NCI-H446 treated with DMSO at 0.1 percent for 48 hours (cell line): ENCODE results near the gene STIP1.

Experiments used
- DNase-seq: peaks from one replicate; lab custom pipeline; 2025; lab: John Stamatoyannopoulos, UW

The STIP1 gene

DNA sequence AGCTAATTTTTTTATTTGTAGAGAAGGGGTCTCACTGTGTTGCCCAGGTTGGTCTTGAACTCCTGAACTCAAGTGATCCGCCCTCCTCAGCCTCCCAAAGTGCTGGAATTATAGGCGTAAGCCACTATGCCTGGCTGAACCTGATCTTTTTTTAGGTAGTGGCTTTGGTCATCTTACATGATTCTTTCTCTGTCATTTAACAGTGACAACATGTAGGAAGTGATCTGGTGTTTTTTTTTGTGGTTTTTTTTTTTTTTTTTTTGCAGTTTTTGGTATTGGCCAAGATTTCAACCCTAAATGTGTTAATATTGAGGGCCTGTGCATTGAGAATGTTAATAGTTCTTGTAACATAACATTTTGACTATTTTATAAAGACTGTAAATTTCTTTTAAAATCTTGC lies 12.5 kb downstream of the STIP1 start:
- no peak for DNase-seq

DNA sequence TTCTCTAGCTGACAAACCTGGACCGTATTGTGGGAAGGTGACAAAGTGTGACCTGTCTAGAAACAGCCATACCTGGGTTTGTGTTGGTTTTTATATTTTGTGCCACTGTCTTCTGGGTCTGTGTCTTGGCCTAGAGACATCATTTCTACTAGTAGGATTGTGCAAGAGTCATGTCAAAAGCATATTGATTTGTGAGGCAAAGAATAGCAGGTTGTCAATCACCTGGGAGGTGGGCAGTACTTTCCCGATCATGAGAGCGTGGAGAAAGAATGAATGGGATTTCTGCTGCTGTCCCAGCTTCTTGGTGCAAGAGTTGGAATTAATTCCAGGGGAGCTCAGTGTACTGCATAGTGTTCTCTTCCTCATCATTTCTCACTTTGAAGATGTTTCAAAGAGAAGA lies 15.6 kb downstream of the STIP1 start:
- DNase-seq = no peak

DNA sequence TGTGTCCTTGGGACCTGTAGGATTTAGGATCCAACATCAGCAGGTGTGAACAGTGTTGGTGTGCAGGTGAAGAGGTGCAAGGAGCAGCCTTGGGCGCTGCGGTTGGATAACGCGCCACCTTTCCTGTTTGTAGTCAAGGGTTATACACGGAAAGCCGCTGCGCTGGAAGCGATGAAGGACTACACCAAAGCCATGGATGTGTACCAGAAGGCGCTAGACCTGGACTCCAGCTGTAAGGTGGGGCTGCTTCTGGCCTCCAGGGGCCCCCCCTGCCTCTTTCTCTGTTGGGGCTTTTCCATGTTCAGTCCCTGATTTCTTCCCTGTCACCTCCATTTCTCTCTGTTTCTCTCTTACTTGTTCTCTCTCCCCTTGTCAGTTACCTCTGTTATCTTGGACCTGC lies 17.0 kb downstream of the STIP1 start:
- no peak for DNase-seq

DNA sequence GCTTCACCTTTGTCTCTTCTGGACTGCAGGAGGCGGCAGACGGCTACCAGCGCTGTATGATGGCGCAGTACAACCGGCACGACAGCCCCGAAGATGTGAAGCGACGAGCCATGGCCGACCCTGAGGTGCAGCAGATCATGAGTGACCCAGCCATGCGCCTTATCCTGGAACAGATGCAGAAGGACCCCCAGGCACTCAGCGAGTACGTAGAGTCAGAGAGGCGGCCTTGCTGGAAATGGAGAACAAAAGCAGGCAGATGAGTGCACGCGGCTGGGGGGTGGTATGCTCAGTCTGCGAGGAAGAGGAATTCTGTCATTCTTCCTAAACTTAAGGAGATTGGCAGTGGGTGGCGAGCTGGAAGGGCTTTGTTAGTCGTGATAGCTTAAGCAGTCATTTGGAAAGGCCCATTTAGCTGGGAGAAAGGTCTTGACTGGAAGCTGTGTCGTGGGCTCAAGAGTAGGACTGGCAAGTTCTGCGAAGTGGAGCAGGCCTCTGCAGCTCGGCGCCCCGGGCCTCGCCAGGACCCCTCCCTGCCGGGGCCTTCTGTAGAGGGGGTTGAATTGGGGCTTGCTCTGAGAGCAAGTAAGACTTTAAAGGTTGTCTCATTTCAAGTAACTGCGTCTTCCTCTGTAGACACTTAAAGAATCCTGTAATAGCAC lies 17.6 kb downstream of the STIP1 start:
- DNase-seq = no peak

DNA sequence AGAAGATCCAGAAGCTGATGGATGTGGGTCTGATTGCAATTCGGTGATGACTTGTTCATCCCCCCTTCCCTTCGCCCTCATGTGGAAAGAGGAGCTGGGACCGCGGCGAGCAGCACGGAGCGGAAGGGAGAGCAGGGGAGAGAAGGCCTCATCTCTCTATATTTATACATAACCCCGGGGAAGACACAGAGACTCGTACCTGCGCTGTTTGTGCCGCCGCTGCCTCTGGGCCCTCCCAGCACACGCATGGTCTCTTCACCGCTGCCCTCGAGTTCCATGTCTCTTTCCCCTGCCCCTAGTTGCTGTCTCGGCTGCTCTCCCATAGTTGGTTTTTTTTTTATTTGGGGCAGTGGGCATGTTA lies 18.1 kb downstream of the STIP1 start:
- no peak for DNase-seq

DNA sequence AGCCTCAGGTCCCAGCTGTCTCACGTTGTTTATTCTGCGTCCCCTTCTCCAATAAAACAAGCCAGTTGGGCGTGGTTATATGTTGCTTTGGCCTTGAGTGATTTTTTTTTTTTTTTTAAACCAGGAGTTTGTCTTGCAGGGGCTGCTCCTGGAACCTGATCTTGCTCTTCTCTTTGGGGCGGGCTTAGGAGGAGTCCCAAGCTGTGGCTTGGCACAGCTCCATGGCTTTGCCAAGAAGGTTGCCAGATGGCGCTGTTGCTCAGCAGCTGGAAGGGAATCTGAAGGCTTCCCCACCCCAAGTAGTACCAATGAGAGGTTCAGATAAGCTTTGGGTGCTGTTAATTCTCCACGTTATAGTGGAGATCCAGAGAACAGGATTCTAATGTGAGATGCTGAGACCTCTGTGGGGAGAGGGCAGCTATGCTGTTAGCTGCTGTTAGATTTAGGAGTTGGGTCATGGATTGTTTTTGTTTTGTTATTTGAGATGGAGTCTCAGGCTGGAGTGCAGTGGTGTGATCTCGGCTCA lies 18.6 kb downstream of the STIP1 start:
- DNase-seq = peak; percentile 81

DNA sequence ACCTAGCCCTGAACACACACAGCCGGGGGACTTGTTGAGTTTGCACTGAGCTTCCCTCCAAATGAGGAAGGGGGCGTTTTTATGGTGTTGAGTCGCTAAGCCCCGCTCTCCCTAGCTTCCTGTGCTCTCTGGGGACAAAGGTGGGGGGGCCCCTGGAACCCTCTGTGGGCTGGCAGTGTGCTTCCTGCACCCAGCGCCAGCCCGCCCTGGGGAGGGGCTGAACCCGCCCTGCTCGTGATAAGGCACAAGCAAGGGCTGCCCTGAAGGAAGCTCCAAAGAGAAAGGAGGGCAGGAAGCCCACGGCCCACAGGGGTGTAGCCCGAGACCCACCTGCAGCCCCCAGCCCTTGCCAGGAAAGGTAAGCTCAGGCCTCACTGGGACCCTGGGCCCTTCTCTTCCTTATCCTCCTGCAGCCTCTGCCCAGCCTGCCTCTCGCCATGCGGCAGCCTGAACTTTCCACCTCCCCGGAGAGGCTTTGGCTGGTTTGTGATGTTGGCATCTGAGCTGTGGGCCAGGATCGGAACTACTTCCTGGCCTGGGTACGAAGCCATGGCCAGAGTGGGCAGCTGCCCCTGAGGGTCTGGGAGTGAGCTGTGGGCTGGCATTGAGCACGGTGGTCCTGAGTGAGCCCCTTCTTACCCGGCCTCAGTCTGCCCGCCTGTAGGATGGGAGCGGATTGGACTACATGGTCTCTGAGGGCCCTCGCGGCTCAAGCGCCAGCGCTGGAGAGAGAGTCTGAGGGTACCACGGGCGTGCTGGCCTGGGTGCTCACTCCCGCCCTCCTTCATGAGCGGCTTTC lies 20.7 kb downstream of the STIP1 start, which contains the start of gene FERMT3:
FERMT3 (plus strand) TSS at position 265 of the 799 bp plus-strand sequence. CDS start 644 bp downstream, outside the sequence.
- DNase-seq = no peak

DNA sequence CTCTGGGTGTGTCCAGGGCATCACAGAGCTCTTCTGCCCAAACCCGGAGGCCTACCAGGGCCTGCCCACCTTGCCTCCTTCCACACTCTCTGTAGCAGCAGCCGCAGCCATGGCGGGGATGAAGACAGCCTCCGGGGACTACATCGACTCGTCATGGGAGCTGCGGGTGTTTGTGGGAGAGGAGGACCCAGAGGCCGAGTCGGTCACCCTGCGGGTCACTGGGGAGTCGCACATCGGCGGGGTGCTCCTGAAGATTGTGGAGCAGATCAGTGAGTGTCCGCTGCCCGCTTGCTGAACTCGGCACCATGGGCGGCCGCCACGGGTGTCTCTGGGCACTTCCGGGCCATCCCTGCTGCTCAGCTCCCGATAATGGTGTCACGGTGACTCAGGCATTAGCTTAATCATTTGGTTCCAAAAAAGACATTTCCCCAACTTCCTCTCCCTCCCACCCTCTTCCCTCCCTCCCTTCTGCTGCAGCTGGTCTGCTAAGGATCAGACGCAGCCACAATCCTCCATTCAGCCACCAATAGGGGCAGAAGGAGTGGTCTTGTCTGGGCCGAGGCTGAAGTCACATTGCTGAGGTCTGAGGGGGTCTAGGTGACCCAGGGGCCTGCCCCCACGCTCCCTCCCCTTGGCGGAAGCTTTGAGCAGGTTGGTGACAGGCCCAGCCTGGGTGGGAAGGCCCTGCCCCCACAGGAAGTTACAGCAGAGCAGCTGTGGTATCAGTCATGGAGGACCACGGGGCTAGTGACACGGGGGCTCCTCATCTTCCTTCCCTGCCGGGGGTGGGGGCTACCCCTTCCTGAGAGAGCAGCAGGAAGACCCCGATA lies 21.5 kb downstream of the STIP1 start:
- no peak for DNase-seq

DNA sequence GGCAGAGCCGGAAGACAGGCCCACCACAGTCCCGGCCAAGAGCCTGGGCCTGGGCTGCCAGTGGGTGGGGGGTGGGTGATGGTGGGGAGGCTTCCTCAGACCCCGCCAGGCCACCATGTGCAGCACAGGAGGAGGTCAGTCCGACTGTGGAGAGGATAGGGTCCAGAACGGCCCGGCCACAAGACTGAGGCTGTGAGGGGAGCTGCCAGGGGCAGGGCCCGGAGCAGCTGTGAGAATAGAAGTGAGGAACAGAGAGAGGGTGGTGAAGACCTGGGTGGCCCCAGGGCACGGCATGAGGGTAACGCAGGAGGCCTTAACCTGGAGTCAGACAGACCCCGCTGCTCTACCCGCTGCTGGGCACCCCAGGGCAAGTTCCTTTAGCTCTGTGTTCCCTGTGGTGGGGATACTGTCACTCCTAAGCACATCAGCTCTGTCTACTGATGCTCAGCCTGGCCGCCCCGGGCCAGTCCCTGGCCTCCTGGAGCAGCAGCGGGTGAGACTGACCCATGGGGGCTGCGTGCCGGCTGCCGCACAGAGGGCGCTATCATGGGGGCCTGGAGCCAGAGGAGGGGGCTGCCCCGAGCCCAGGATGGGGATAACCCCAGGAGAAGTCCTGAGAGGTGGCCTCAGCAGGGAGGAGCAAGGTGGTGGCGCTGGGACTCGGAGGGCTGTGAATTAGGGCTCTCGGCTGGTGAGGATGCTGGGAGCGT lies 22.3 kb downstream of the STIP1 start:
- no peak for DNase-seq

DNA sequence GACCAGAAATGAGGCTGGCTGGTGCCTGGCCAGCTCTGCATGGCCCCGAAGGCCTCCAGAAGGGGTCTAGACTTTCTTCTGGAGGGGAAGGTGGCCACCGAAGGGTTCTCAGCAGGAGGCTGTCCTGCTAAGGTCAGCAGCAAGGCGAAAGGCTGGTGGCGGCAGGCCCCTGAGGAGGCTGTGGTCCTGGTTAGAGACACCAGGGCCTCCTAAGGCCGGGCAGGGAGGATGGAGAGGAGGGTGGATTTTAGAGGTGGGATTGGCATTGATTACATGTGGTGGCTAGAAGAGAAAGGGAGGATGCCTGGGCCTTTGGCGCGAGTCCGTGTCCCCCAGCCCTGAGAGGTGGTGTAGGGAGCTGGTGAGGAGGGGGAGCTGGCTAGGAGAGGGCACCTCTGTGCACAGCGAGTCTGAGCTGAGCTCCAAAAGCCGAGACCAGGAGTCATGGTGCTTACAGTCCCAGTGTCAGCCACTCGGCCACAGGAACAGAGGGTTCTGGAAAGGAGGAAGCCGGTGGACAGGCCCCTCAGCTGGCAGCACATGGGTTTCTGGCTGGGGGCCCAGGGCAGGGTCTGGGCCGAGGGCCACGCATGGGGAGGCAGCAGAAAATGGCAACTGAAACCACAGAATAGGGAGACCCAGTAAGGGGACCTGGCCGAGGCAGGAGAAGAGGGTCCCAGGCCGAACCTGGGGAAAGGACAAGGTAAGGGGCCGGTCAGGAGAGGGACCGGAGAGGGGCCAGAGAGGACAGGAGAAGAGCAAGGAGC lies 23.0 kb downstream of the STIP1 start:
- no peak for DNase-seq

DNA sequence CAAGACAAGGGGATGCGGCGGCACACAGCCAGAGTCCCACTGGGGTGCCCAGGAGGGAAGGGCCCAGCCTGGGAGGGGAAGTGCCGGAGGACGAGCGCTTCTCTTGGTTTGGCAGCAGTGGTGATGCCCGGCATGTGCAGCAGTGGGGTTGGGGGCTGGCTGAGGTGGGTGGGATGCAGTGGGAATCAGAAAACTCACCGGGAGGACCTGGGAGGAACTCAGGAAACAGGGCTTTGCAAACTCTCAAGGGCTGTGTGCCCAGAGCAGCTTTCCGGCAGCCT lies 23.5 kb downstream of the STIP1 start:
- no peak for DNase-seq

DNA sequence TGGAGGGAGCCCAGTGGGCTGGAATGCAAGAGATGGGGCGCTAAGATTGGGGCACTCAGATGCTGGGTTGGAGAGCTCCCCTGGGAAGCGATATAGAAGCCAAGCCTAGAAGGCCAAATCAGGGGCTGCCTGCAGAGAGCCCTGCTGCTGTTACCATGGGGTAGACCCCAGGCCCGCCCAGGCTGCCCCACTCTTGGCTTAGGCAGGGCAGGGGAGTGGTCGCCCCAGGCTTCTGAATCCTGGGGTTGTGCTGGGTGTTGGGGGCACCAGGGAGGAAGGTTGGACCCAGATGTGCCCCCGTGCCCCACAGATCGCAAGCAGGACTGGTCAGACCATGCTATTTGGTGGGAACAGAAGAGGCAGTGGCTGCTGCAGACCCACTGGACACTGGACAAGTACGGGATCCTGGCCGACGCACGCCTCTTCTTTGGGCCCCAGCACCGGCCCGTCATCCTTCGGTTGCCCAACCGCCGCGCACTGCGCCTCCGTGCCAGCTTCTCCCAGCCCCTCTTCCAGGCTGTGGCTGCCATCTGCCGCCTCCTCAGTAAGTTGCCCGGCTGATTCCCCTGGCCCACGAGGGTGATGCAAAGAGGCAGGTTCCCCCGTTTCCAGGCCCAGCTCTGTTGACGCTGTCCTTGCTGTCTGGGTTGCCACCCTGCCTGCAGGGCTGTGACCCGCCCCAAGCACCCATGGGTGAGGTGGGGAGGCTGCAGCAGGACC lies 24.5 kb downstream of the STIP1 start:
- DNase-seq = no peak

DNA sequence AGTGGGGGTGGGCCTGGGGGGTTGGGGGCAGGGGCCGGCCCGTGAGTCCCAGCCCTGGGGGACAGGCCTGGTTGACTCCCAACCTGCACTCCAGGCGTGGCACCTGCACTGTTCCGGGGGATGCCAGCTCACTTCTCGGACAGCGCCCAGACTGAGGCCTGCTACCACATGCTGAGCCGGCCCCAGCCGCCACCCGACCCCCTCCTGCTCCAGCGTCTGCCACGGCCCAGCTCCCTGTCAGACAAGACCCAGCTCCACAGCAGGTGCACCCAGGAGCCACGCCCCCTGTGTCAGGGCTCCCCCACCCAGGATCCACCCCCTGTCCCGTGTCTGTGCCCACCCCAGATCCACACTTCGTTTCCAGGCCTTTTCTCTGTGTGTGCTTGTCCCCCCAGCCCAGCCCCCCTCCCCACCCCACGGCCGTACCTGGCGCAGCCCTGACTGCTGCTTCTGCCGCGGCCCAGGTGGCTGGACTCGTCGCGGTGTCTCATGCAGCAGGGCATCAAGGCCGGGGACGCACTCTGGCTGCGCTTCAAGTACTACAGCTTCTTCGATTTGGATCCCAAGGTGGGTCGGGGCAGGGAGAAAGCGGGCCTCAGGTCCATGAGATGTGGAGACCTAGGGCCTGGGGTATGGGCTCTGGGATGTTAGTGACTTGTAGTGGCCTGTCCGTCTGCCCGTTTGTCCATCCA lies 25.4 kb downstream of the STIP1 start:
- DNase-seq = no peak

DNA sequence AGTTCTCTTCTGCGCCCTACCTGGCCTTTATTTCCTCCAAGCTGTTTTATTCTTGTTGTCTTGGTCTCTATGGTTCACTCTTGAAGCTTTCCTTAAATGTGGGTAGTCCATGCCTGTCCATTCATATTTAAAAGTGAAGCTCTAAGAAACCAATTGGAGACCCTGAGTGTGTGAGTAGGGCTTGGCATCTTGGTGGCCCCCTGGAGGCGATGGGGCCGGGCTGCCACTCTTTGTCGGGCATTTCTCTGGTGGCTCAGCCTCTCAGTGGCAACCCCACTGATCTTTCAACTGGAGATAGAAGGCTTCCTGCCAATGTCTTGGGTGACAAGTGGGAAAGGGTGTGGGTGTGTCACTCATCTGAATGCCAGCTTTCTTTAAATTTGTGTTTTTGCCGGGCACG lies 30.9 kb downstream of the STIP1 start:
- no peak for DNase-seq

DNA sequence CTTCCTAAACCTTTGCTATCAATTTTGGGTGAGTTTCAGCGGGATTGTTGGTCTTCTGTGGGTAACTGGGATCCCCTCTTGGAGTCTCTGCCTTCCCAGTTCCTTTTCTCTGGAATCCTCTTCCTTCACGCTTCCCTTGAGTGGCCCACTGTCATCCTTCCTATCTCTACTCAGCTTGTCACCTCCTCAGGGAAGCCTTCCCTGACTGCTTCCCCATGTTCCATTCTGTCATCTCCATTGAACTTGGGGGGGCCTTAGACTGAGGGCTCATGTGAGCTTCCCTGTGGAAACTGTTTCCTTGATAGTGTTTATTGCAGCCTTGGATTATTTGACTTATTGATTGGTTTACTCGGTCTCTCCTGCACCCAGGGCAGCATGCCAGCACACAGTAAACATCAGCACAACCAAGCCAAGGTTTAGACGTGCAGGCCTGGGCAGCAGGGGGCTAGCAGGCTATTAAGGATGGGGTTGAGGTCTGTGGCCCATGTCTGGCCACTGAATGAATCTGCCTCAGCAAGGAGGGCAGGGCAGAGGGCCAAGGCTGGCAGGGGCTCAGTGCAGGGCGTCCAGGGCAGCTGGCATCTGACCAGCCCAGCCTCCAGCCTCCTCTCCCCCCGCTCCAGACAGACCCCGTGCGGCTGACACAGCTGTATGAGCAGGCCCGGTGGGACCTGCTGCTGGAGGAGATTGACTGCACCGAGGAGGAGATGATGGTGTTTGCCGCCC lies 32.8 kb downstream of the STIP1 start:
- DNase-seq = no peak

DNA sequence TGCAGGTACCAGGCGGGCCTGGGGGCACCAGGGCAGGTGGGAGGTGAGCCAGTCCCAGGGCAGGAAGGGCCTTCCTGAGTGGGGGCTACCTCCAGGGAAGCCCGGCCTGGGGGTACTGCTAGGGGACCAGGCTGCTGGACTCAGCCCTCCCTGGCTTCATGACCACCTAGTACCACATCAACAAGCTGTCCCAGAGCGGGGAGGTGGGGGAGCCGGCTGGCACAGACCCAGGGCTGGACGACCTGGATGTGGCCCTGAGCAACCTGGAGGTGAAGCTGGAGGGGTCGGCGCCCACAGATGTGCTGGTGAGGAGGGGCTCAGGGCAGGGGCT lies 33.3 kb downstream of the STIP1 start:
- no peak for DNase-seq

DNA sequence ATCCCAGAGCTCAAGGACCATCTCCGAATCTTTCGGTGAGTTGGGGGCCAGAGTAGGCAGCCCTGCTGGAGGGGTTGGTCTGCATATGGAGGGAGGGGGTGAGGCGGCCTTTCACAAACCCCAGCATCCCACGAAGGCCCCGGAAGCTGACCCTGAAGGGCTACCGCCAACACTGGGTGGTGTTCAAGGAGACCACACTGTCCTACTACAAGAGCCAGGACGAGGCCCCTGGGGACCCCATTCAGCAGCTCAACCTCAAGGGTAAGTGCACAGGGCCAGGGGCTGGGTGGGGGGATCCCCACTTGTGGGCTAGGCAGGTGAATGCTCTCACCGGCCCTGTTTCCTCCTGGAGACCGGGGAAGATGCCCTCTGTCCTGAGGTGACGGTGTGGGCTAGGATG lies 33.8 kb downstream of the STIP1 start:
- DNase-seq = no peak

DNA sequence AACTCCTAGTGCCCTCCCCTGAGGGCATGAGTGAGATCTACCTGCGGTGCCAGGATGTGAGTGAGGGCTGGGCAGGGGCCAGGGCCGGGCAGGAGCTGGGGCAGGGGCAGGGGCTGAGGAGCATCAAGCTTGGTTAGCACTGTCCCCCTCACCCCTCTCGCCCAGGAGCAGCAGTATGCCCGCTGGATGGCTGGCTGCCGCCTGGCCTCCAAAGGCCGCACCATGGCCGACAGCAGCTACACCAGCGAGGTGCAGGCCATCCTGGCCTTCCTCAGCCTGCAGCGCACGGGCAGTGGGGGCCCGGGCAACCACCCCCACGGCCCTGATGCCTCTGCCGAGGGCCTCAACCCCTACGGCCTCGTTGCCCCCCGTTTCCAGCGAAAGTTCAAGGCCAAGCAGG lies 34.3 kb downstream of the STIP1 start:
- no peak for DNase-seq

DNA sequence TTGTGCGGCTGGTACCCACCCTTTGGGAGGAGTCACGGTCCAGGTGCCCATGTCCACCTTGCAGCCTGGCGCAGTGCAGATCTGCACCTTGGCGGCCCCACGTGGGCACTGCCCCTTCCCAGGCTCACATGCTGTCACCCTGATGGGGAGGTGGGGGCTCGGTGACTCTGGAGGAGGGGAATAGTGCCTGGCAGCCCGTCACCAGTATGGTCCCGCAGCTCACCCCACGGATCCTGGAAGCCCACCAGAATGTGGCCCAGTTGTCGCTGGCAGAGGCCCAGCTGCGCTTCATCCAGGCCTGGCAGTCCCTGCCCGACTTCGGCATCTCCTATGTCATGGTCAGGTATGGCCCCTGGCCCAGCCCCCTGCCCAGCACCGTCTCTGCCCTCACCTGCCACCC lies 34.8 kb downstream of the STIP1 start:
- no peak for DNase-seq

DNA sequence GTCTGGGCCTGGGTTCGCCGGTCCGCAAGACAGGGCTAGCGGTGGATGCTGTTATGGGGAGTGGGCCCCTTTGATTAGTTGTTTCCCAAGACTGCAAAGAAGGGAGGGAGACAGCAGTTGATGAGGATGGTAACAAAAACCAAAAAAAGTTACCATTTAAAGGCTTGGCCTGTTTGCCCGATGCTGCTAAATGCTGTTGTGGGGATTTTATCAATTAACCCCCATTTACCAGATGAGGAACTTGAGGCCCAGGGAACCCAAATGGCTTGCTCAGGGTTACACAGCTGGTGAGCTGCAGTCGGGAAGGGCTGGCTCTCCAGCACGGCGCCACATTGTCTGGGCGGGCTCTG lies 36.7 kb downstream of the STIP1 start:
- no peak for DNase-seq
